Keratinocyte (primary cell): ENCODE results near the gene S100A1. TPM values are rescaled to one million over a fixed set of nuclear protein-coding genes. Genes with fewer than 3 reads are reported as not detected.

Experiments used
- DNase-seq: peaks from one replicate; pipeline ENCODE4 v3.0.0-alpha.2; 2011; ENCODE audit warnings: low read depth, missing footprints, low spot score
- FAIRE-seq: peaks from 2 replicates; lab custom pipeline; 2011; peaks lifted over from hg19 to GRCh38; lab: Jason Lieb, UNC
- H2AFZ ChIP-seq: 2 replicates; pipeline ENCODE4 v1.6.0; 2012; ENCODE audit warnings: low read length, control low read depth, inconsistent platforms; ENCODE audit not compliant: control insufficient read depth
- H3K27ac ChIP-seq: 2 replicates; pipeline ENCODE4 v1.5.1; 2011; ENCODE audit warnings: low read length; ENCODE audit not compliant: control insufficient read depth, insufficient read depth
- H3K27me3 ChIP-seq: 3 replicates; pipeline ENCODE4 v1.6.0; 2011; ENCODE audit warnings: low read length; ENCODE audit not compliant: control insufficient read depth, insufficient read depth; ENCODE audit errors: extremely low read depth
- H3K36me3 ChIP-seq, 2 experiments: 2 replicates in 1 of 2; 3 replicates in 1 of 2; pipeline ENCODE4 v1.5.1; 2011; ENCODE audit warnings: low read length in 2 of 2, mild to moderate bottlenecking in 1 of 2; ENCODE audit not compliant: control insufficient read depth in 2 of 2, insufficient read depth in 2 of 2; ENCODE audit errors: extremely low read depth in 1 of 2
- H3K4me1 ChIP-seq: 3 replicates; pipeline ENCODE4 v1.5.1; 2011; ENCODE audit warnings: low read length; ENCODE audit not compliant: control insufficient read depth, insufficient read depth; ENCODE audit errors: extremely low read depth
- H3K4me2 ChIP-seq: 3 replicates; pipeline ENCODE4 v1.6.0; 2011; ENCODE audit warnings: low read depth, low read length; ENCODE audit not compliant: control insufficient read depth, insufficient read depth; ENCODE audit errors: extremely low read depth
- H3K4me3 ChIP-seq, 3 experiments: fragments of 200-600 bp in 1 of 3; sonication (generic) in 1 of 3; 2 replicates in 2 of 3; 3 replicates in 1 of 3; pipeline ENCODE4 v1.5.1; 2011 to 2016; ENCODE audit warnings: low read length in 3 of 3, mild to moderate bottlenecking in 3 of 3, control low read depth in 2 of 3, inconsistent platforms in 1 of 3, low read depth in 1 of 3, mixed read lengths in 1 of 3, mixed run types in 1 of 3, moderate library complexity in 1 of 3; ENCODE audit not compliant: control insufficient read depth in 2 of 3, insufficient read depth in 2 of 3; ENCODE audit errors: extremely low read depth in 1 of 3
- H3K79me2 ChIP-seq: 2 replicates; pipeline ENCODE4 v1.6.0; 2012; ENCODE audit warnings: low read length; ENCODE audit not compliant: control insufficient read depth, insufficient read depth
- H3K9ac ChIP-seq: 3 replicates; pipeline ENCODE4 v1.6.0; 2011; ENCODE audit warnings: low read length; ENCODE audit not compliant: control insufficient read depth, insufficient read depth; ENCODE audit errors: extremely low read depth
- H3K9me1 ChIP-seq: 3 replicates; pipeline ENCODE4 v1.6.0; 2011; ENCODE audit warnings: low read length; ENCODE audit not compliant: control insufficient read depth, insufficient read depth; ENCODE audit errors: extremely low read depth
- H3K9me3 ChIP-seq: 2 replicates; pipeline ENCODE4 v1.5.1; 2012; ENCODE audit warnings: low read depth, low read length; ENCODE audit not compliant: control insufficient read depth
- H4K20me1 ChIP-seq: 3 replicates; pipeline ENCODE4 v1.6.0; 2011; ENCODE audit warnings: low read length; ENCODE audit not compliant: control insufficient read depth, insufficient read depth; ENCODE audit errors: extremely low read depth
- CTCF ChIP-seq, 3 experiments: IDR thresholded peaks in 1 of 3; conservative IDR thresholded peaks in 1 of 3; optimal IDR thresholded peaks in 1 of 3; 2 replicates in 2 of 3; 3 replicates in 1 of 3; pipeline versions ENCODE3 to v1.5.1; 2011; ENCODE audit warnings: low read length in 3 of 3, mild to moderate bottlenecking in 3 of 3, moderate library complexity in 2 of 3, control low read depth in 1 of 3, inconsistent platforms in 1 of 3; ENCODE audit not compliant: insufficient read depth in 2 of 3; ENCODE audit errors: extremely low read depth in 1 of 3
- EZH2 ChIP-seq: IDR thresholded peaks from one replicate; pipeline ENCODE4 v1.6.1; 2012; ENCODE audit warnings: inconsistent platforms, mild to moderate bottlenecking, low read length, moderate library complexity
- dilution Hi-C: fragments of 300-500 bp; cut with MboI; formaldehyde crosslinking; loops from one replicate; pipeline ENCODE4 v1.7.0; 2020; ENCODE audit warnings: low sequenced_read_pairs; ENCODE audit not compliant: extremely low pct_ligation_motif_present
- polyA plus RNA-seq, 5 experiments: library from polyadenylated mRNA; depleted of rRNA in 3 of 5; stranded (reverse) in 3 of 5; stranded (forward) in 1 of 5; unstranded in 1 of 5; fragments of >200 nt; gene quantifications; 1 replicate in 1 of 5; 2 replicates in 3 of 5; 3 replicates in 1 of 5; pipeline versions ENCODE4 v1.2.1 to v1.2.3, GENCODE V29; 2011 to 2012; ENCODE audit warnings: missing spikeins in 2 of 5, low read depth in 1 of 5, low replicate concordance in 1 of 5

S100A1 gene
- polyA plus RNA-seq, 1 donor (not counting 4 experiments of a cell fraction or from before 2014, with no cell fraction given), result 0.12 TPM

- H3K4me1 ChIP-seq, result peaks cover 7% of the 10 kb centered on the region
- no peak overlapping the region for H3K9ac ChIP-seq
- no peaks in the 10 kb centered on the region for H3K9me1 ChIP-seq
- TF ChIP-seq EZH2 (no peak), CTCF (optimal IDR thresholded peaks at IDR 0.05 in 1 of 3, IDR thresholded peaks at IDR 0.05 in 1 of 3, conservative IDR thresholded peaks at IDR 0.05 in 1 of 3; ENCODE audit: extremely low read depth in 1 of 3, insufficient read depth in 2 of 3, low read length in 3 of 3) (no peak)
- H3K36me3 ChIP-seq, result no peaks in the 10 kb centered on the region
- no peak overlapping the region for H3K4me2 ChIP-seq
- H3K9me3 ChIP-seq, result no peaks in the 10 kb centered on the region
- no peaks in the 10 kb centered on the region for H4K20me1 ChIP-seq
- no peaks in the 10 kb centered on the region for H3K27me3 ChIP-seq
- H2AFZ ChIP-seq, result no peak overlapping the region
- no peak overlapping the region for H3K27ac ChIP-seq
- FAIRE-seq, result no peak
- no peaks in the 10 kb centered on the region for H3K79me2 ChIP-seq
- H3K4me3 ChIP-seq, result no peak overlapping the region
- dilution Hi-C loops, result no loop called here
- no peak for DNase-seq
Measured at GRCh38 chr1:153588482-153588881, 39.8 kb upstream of the S100A1 start.

GRCh38 chr1:153592748-153593147, 35.5 kb upstream of the S100A1 start:
- dilution Hi-C loops, result no loop called here
- Histone ChIP-seq H2AFZ (no peak overlapping the region), H3K9me1 (no peaks in the 10 kb centered on the region), H3K4me2 (no peak overlapping the region), H3K4me3 (no peak overlapping the region), H3K4me1 (peaks cover 3% of the 10 kb centered on the region), H3K27me3 (no peaks in the 10 kb centered on the region), H3K79me2 (no peaks in the 10 kb centered on the region), H3K36me3 (no peaks in the 10 kb centered on the region), H3K9me3 (no peaks in the 10 kb centered on the region), H3K27ac (no peak overlapping the region), H4K20me1 (no peaks in the 10 kb centered on the region), H3K9ac (no peak overlapping the region)
- TF ChIP-seq CTCF (optimal IDR thresholded peaks at IDR 0.05 in 1 of 3, IDR thresholded peaks at IDR 0.05 in 1 of 3, conservative IDR thresholded peaks at IDR 0.05 in 1 of 3; ENCODE audit: extremely low read depth in 1 of 3, insufficient read depth in 2 of 3, low read length in 3 of 3), result no peak
- TF ChIP-seq EZH2, result no peak
- DNase-seq (no peak), FAIRE-seq (no peak)
